Ishikawa (cell line): ENCODE results near the gene NUP62CL.

Experiments used
- CEBPB ChIP-seq: IDR thresholded peaks from 2 replicates; pipeline ENCODE4 v1.6.1; 2012
- CREB1 ChIP-seq: IDR thresholded peaks from 2 replicates; pipeline ENCODE4 v1.6.1; 2012; ENCODE audit warnings: low read depth
- EGR1 ChIP-seq: IDR thresholded peaks from 2 replicates; pipeline ENCODE4 v1.6.1; 2012
- EP300 ChIP-seq: IDR thresholded peaks from 2 replicates; pipeline ENCODE4 v1.6.1; 2012; ENCODE audit warnings: borderline replicate concordance
- FOXM1 ChIP-seq: IDR thresholded peaks from 2 replicates; pipeline ENCODE4 v1.6.1; 2012; ENCODE audit warnings: low read depth, borderline replicate concordance
- MAX ChIP-seq: IDR thresholded peaks from 2 replicates; pipeline ENCODE4 v1.6.1; 2012
- NFIC ChIP-seq: IDR thresholded peaks from 2 replicates; pipeline ENCODE4 v1.6.1; 2012
- RAD21 ChIP-seq: IDR thresholded peaks from 2 replicates; pipeline ENCODE4 v1.6.1; 2012; ENCODE audit warnings: low read depth
- REST ChIP-seq: IDR thresholded peaks from 2 replicates; pipeline ENCODE4 v1.6.1; 2012; ENCODE audit warnings: low read depth, mild to moderate bottlenecking
- TAF1 ChIP-seq: IDR thresholded peaks from 2 replicates; pipeline ENCODE4 v1.6.1; 2012; ENCODE audit warnings: low read depth, mild to moderate bottlenecking
- TCF12 ChIP-seq: IDR thresholded peaks from 2 replicates; pipeline ENCODE4 v1.6.1; 2012; ENCODE audit warnings: low read depth
- TEAD4 ChIP-seq: IDR thresholded peaks from 2 replicates; pipeline ENCODE4 v1.6.1; 2012
- USF1 ChIP-seq: IDR thresholded peaks from 2 replicates; pipeline ENCODE4 v1.6.1; 2012
- YY1 ChIP-seq: IDR thresholded peaks from 2 replicates; pipeline ENCODE4 v1.6.1; 2012; ENCODE audit warnings: low read depth
- ZBTB7A ChIP-seq: IDR thresholded peaks from 2 replicates; pipeline ENCODE4 v1.6.1; 2012; ENCODE audit warnings: low read depth

NUP62CL gene

GRCh38 chrX:107107459-107107858, 98.8 kb downstream of the NUP62CL start:
- TF ChIP-seq USF1 (no peak), YY1 (no peak), NFIC (no peak), ZBTB7A (no peak)

GRCh38 chrX:107102980-107103379, 103.3 kb downstream of the NUP62CL start:
- no peak for TF ChIP-seq NFIC
- peak; percentile 17; the same call in 1 of the 2 replicates for TF ChIP-seq TEAD4
- TF ChIP-seq RAD21 = 0 out of 2 replicates have a peak, but pooled peaks have one; percentile 8
- no peak for TF ChIP-seq USF1
- no peak for TF ChIP-seq TAF1
- no peak for TF ChIP-seq EP300
- TF ChIP-seq CEBPB = no peak

GRCh38 chrX:107076158-107076557, 130.1 kb downstream of the NUP62CL start:
- TF ChIP-seq CEBPB = no peak
- no peak for TF ChIP-seq USF1
- no peak for TF ChIP-seq YY1
- TF ChIP-seq MAX = no peak
- no peak for TF ChIP-seq CREB1
- no peak for TF ChIP-seq REST
- TF ChIP-seq TEAD4 = no peak
- TF ChIP-seq RAD21 = no peak
- no peak for TF ChIP-seq FOXM1
- TF ChIP-seq TAF1 = no peak
- no peak for TF ChIP-seq ZBTB7A
- TF ChIP-seq EP300 = no peak
- no peak for TF ChIP-seq EGR1
- TF ChIP-seq TCF12 = no peak
